GM12891 (cell line): ENCODE measurements around the gene TBL1XR1.

Source experiments
- DNase-seq: peaks from one replicate; pipeline ENCODE4 v3.0.0; 2011; ENCODE audit warnings: low spot score; ENCODE audit not compliant: insufficient read length
- FAIRE-seq: peaks from 2 replicates; lab custom pipeline; 2011; peaks lifted over from hg19 to GRCh38; lab: Jason Lieb, UNC
- PAX5 ChIP-seq: IDR thresholded peaks from 2 replicates; pipeline ENCODE4 v1.6.1; 2011; ENCODE audit warnings: low read length, moderate library complexity, mild to moderate bottlenecking; ENCODE audit not compliant: insufficient read depth, severe bottlenecking
- POLR2A ChIP-seq: IDR thresholded peaks from 2 replicates; pipeline ENCODE4 v1.6.1; 2011; ENCODE audit warnings: low read depth, low read length, control low read depth
- POLR2AphosphoS5 ChIP-seq: IDR thresholded peaks from 2 replicates; pipeline ENCODE4 v1.6.1; 2011; ENCODE audit warnings: low read depth, low read length, control low read depth
- POU2F2 ChIP-seq: IDR thresholded peaks from 2 replicates; pipeline ENCODE4 v1.6.1; 2011; ENCODE audit warnings: low read depth, mild to moderate bottlenecking, control low read depth, low read length, moderate library complexity
- SPI1 ChIP-seq: IDR thresholded peaks from 2 replicates; pipeline ENCODE4 v1.6.1; 2011; ENCODE audit warnings: low read depth, low read length, control low read depth
- TAF1 ChIP-seq: IDR thresholded peaks from 2 replicates; pipeline ENCODE4 v1.6.1; 2011; ENCODE audit warnings: low read depth, low read length, control low read depth

The TBL1XR1 gene

GRCh38 chr3:176987901-176988650 is 209.2 kb downstream of the TBL1XR1 start:
- TF ChIP-seq POLR2A (no peak), POLR2AphosphoS5 (no peak), PAX5 (no peak), SPI1 (no peak), TAF1 (no peak)
- DNase-seq (no peak), FAIRE-seq (no peak)

DNA sequence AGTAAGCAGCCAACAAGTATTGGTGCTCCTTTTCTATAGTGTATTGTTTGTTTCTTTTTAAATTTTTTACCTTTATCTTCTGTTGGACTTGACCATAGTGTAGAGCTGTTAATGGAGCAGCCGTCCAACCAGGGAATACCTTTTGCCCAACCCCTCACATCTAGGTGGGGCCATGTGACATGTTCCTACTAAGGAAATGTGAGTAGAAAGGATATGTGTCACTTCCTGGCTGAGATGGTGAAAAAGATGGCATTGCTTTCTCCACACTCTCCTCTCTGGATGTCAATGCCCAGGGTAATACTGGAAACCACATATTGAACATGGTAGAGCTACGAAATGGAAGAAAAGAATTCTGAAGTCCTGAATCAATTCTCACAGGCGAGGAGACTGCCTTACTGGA is 218.8 kb downstream of the TBL1XR1 start:
- no peak for DNase-seq
- no peak for TF ChIP-seq TAF1
- no peak for TF ChIP-seq SPI1
- no peak for TF ChIP-seq PAX5
- no peak for TF ChIP-seq POLR2A
- no peak for TF ChIP-seq POU2F2
- no peak for TF ChIP-seq POLR2AphosphoS5
- FAIRE-seq = no peak

DNA sequence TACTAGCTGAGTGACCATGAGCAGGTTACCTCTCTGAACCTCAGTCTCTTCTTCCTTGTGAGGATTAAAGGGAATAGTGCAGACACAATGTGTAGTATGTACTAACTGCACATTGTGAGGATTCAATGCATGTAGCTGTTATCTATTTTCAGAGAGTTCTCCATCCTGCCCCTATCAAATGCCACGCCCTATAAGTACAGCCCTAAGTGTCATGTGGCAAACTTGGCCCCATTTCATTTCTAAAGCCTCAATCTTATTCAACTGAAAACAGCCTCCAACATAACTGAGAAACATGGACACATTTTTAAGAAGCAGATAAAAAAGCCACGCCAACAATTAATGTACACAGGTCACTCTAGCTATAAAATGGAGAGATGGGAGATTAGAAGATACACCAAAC is 220.0 kb downstream of the TBL1XR1 start:
- no peak for TF ChIP-seq POU2F2
- TF ChIP-seq POLR2A = no peak
- no peak for TF ChIP-seq SPI1
- no peak for TF ChIP-seq POLR2AphosphoS5
- TF ChIP-seq PAX5 = no peak
- no peak for TF ChIP-seq TAF1
- DNase-seq (no peak), FAIRE-seq (no peak)

DNA sequence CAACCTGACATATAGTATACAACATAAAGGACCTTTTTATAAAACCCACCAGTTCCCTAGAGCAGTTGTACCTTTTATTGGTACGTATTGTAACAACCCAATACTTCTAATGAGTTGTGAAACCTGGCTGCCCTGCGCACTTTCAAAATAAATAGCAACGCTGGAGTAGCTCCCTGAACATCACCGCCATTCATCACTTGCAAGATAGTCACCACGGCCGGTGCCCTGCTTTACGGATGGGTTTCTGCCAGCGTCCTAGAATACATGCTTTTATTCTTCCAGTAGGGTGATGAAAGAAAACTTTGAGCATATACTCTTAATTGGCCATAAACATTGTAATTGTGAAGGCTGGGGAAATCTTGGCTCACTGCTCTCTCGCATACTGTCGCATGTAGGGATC is 220.7 kb downstream of the TBL1XR1 start:
- DNase-seq = no peak
- no peak for FAIRE-seq
- TF ChIP-seq POU2F2 (no peak), PAX5 (no peak), POLR2A (no peak), POLR2AphosphoS5 (no peak), TAF1 (no peak), SPI1 (no peak)

- TF ChIP-seq SPI1 (no peak), POLR2A (no peak), POU2F2 (no peak), POLR2AphosphoS5 (no peak), TAF1 (no peak), PAX5 (no peak)
- DNase-seq = no peak
- no peak for FAIRE-seq
These were observed 223.0 kb downstream of the TBL1XR1 start for GRCh38 chr3:176974279-176974678.

DNA sequence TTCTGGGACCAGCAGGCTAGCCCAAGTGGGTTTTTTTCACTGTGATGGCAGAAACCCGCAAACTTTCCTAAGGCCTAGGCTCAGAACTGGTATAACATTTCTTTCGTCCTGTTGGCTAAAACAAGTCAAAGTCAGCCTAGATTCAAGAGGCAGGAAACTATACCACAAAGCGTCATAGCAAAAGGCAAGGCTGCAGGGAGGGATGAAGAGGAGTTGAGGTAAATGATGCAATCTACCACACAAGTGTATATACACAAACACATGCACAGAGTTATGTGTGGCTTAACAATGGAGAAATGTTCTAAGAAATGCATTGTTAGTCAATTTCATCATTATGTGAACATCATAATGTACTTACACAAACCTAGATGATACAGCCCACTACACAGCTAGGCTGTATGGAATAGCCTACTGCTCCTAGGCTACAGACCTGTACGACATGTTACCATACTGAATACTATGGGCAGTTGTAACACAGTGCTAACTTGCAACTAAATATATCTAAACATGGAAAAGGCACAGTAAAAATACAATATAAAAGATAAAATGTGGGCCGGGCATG is 225.6 kb downstream of the TBL1XR1 start:
- no peak for TF ChIP-seq TAF1
- TF ChIP-seq POU2F2 = no peak
- TF ChIP-seq POLR2AphosphoS5 = no peak
- TF ChIP-seq PAX5 = no peak
- no peak for TF ChIP-seq SPI1
- TF ChIP-seq POLR2A = no peak
- FAIRE-seq = no peak

DNA sequence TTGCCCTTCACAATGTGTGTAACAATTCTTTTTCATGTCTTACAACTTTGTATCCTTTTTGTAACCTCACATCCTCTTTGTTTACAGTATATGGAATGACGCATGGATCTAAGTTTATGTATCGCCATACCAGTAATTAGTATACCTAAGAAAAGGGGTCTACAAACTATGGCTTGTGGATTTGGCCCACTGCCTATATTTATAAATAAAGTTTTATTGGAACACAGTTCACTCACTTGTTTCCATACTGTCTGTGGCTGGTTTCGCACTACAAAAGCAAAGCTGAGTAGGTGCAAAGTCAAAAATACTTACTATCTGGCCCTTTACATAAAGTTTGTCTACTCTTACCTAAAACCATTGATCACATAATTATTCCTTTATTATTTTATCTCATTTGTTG is 226.5 kb downstream of the TBL1XR1 start:
- DNase-seq (no peak), FAIRE-seq (no peak)
- TF ChIP-seq POU2F2 = no peak
- TF ChIP-seq PAX5 = no peak
- TF ChIP-seq TAF1 = no peak
- TF ChIP-seq POLR2AphosphoS5 = no peak

More for the DNA sequence above, 225.6 kb downstream of the TBL1XR1 start:
- DNase-seq = no peak

DNA sequence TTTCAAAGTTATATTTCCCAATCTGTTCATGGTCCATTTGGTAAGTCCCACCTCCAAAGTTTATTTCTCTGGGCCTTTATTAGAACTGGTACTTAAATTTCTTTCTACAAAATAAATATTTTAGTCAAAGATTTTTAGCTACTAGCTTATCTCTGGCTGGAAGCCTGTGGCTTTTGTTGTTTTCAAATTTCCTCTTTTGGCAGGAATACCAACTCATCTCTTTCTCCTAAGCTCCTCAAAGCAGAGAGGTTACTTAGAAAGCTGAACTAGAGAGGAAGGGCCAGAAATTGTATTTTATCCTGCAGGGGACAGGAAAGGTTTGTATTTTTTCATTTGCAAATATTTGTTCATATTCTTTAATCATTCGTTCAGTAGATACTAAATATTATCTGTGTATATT is 227.8 kb downstream of the TBL1XR1 start:
- TF ChIP-seq POU2F2 (no peak), POLR2AphosphoS5 (no peak), POLR2A (no peak), PAX5 (no peak), SPI1 (no peak), TAF1 (no peak)
- no peak for DNase-seq
- no peak for FAIRE-seq
